Transverse colon (tissue), 4 donors: Measurements from ENCODE around the gene ENAH. TPM values are rescaled to one million over a fixed set of nuclear protein-coding genes. Genes with fewer than 3 reads are reported as not detected.

ENCODE experiments used
- DNase-seq: peaks from one replicate; pipeline ENCODE4 v3.0.0-alpha.2; 2019
- H3K27ac ChIP-seq, 4 donors: fragments of 200-600 bp; sonication (generic); 2 replicates each; pipeline ENCODE4 v1.5.1; 2016 to 2018; ENCODE audit warnings: inconsistent platforms in 4 of 4
- H3K27me3 ChIP-seq: fragments of 200-600 bp; sonication (generic); 2 replicates; pipeline ENCODE4 v1.5.1; 2017; ENCODE audit warnings: inconsistent platforms
- H3K36me3 ChIP-seq, 4 donors: fragments of 200-600 bp; sonication (generic); 2 replicates each; pipeline ENCODE4 v1.5.1; 2017 to 2019; ENCODE audit warnings: inconsistent platforms in 4 of 4
- H3K4me1 ChIP-seq, 4 donors: fragments of 200-600 bp; sonication (generic); 2 replicates each; pipeline ENCODE4 v1.5.1; 2017 to 2020; ENCODE audit warnings: inconsistent platforms in 4 of 4
- H3K4me3 ChIP-seq, 4 donors: fragments of 200-600 bp; sonication (generic); 1 replicate in 1 of 4; 2 replicates in 3 of 4; pipeline versions ENCODE4 v1.5.1 to v1.6.1; 2017 to 2019; ENCODE audit warnings: inconsistent platforms in 4 of 4
- H3K9me3 ChIP-seq, 2 donors: fragments of 200-600 bp; sonication (generic); 2 replicates each; pipeline ENCODE4 v1.5.1; 2017 to 2019; ENCODE audit warnings: inconsistent platforms in 2 of 2
- EP300 ChIP-seq: sonication (generic); formaldehyde crosslinking; IDR thresholded peaks from one replicate; pipeline ENCODE4 v1.6.1; 2017; ENCODE audit warnings: antibody characterized with exemption, low read depth
- POLR2A ChIP-seq: fragments of 450-650 bp; IDR thresholded peaks from one replicate; pipeline ENCODE4 v1.6.1; 2016; ENCODE audit warnings: antibody characterized with exemption, mild to moderate bottlenecking, moderate library complexity
- POLR2AphosphoS5 ChIP-seq, 3 donors: sonication (generic); formaldehyde crosslinking; IDR thresholded peaks; one replicate each; pipeline ENCODE4 v1.6.1; 2016; ENCODE audit warnings: antibody characterized with exemption in 3 of 3
- WGBS, 2 donors: methylation state at CpG; one replicate each; pipeline ENCODE4 v1.1.5; 2018; ENCODE audit warnings: low coverage in 1 of 2; 5-methylcytosine and 5-hydroxymethylcytosine counted together
- in situ Hi-C, 4 donors: fragments of 200-750 bp; cut with MboI; loops; one replicate each; pipeline versions ENCODE4 v1.15.0 to v1.15.1; 2017; ENCODE audit warnings: low sequenced_read_pairs in 3 of 4, low pct_ligation_motif_present in 1 of 4, low pct_unique_long_range_greater_than_20kb in 1 of 4
- intact Hi-C: fragments of 100-400 bp; cut with DNase I; formaldehyde crosslinking; loops from one replicate; pipeline ENCODE4 v1.15.1; 2023; ENCODE audit warnings: low total_unique reads
- total RNA-seq, 4 donors: library from RNA; depleted of rRNA; stranded (reverse); fragments of >200 nt; gene quantifications; one replicate each; pipeline ENCODE4 v1.1.0, GENCODE V29; 2016
- TF ChIP-seq, protein P1 (sequence below), 5 experiments: fragments of 200-600 bp in 3 of 5; fragments of 450-650 bp in 2 of 5; sonication (generic) in 3 of 5; IDR thresholded peaks; 1 replicate in 2 of 5; 2 replicates in 3 of 5; pipeline ENCODE4 v1.5.1; 2016 to 2017; ENCODE audit warnings: antibody characterized with exemption in 5 of 5, inconsistent platforms in 3 of 5, mild to moderate bottlenecking in 2 of 5, moderate library complexity in 1 of 5

Gene ENAH
- total RNA-seq, 4 donors from 2014 or later: 14.7 to 140 (median 33.9) TPM

DNA sequence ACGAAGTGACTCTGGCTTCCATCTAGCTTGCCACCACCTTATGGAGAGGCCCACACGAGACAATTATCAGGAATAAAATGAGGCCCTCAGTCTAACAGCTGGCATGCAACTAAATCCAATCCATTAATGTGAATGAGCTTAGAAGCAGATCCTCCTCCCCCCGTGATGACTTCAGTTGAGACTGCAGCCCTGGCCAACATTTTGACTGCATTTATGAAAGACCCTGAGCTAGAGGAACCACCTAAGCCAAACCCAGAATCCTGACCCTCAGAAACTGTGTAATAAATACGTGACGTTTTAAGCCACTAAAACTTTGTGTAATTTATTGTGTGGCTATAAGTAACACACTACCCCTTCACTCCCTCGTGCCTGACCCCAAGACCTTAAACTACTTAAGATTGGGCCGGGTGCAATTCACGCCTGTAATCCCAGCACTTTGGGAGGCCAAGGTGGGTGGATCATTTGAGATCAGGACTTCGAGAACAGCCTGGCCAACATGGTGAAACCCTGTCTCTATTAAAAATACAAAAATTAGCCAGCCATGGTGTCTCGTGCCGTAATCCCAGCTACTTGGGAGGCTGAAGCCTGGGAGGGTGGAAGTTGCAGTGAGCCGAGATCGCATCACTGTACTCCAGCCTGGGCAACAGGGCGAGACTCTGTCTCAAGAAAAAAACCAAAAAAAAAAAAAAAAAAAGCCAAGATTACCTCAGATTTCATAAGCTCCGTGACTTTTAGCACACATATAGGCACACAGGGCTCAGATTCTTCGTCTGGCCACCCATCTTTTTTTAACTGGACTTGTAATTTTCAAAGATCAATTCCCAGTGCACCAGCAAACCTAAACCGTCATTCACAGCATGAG lies 72.5 kb downstream of the ENAH start:
- 65 to 74% methylated on average over 15 to 17 of the region's 17 CpGs for WGBS, 2 donors
- peak overlapping the region in 2 of 4 donors; percentile 17 to 46 for H3K27ac ChIP-seq

DNA sequence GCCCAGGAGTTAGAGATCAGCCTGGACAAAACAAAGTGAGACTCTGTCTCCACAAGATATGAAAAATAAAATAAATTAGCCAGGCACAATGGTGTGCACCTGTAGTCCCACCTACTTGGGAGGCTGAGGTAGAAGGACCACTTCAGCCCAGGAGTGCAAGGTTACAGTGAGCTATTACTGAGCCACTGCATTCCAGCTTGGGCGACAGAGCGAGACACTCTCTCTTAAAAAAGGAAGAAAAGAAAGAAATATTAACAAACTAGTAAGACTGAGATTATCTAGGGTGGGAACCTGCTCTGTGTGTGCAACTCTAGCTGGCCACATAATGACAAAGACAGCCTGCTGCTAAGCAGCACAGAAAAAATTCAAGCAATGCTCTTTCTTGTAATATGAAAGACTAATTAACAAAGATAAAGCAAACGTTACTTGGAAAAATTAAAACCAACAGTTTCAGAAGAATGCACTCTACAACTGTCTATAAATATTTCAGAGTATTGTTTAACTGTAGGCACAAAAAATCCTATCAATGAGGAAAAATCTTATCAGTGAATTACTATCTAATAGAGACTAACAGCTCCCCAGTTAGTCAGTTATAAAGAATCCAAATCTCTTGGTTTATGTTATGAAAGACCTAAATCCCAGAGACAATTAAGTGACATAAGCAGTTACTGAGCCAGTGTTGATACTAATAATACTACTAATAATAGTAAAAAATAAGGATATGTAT lies 74.5 kb downstream of the ENAH start:
- Histone ChIP-seq H3K36me3 (no peaks in the 10 kb centered on the region), H3K4me1 (peaks cover 0 to 17% (median 1%) of the 10 kb centered on the region in 4 donors), H3K27ac (no peak overlapping the region), H3K4me3 (no peak overlapping the region), H3K27me3 (no peaks in the 10 kb centered on the region), H3K9me3 (no peaks in the 10 kb centered on the region)
- intact Hi-C loops (no loop called here), in situ Hi-C loops (no loop called here)
- TF ChIP-seq, protein P1, sequence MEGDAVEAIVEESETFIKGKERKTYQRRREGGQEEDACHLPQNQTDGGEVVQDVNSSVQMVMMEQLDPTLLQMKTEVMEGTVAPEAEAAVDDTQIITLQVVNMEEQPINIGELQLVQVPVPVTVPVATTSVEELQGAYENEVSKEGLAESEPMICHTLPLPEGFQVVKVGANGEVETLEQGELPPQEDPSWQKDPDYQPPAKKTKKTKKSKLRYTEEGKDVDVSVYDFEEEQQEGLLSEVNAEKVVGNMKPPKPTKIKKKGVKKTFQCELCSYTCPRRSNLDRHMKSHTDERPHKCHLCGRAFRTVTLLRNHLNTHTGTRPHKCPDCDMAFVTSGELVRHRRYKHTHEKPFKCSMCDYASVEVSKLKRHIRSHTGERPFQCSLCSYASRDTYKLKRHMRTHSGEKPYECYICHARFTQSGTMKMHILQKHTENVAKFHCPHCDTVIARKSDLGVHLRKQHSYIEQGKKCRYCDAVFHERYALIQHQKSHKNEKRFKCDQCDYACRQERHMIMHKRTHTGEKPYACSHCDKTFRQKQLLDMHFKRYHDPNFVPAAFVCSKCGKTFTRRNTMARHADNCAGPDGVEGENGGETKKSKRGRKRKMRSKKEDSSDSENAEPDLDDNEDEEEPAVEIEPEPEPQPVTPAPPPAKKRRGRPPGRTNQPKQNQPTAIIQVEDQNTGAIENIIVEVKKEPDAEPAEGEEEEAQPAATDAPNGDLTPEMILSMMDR (IDR thresholded peaks at IDR 0.05): no peak
- TF ChIP-seq EP300 (no peak), POLR2A (no peak), POLR2AphosphoS5 (IDR thresholded peaks at IDR 0.05) (no peak)
- DNase-seq: no peak
- 49 to 50% methylated on average over 3 of the region's 3 CpGs for WGBS, 2 donors

More for the DNA sequence above, 72.5 kb downstream of the ENAH start:
- H3K4me1 ChIP-seq: peaks cover 0 to 17% (median 2%) of the 10 kb centered on the region in 4 donors
- no peaks in the 10 kb centered on the region for H3K9me3 ChIP-seq
- H3K4me3 ChIP-seq: no peak overlapping the region
- no peak for TF ChIP-seq POLR2A
- TF ChIP-seq, protein P1 (IDR thresholded peaks at IDR 0.05): no peak
- TF ChIP-seq POLR2AphosphoS5 (IDR thresholded peaks at IDR 0.05): no peak
- TF ChIP-seq EP300: no peak
- in situ Hi-C loops (no loop called here), intact Hi-C loops (no loop called here)
- no peaks in the 10 kb centered on the region for H3K36me3 ChIP-seq
- no peaks in the 10 kb centered on the region for H3K27me3 ChIP-seq
- no peak for DNase-seq

DNA sequence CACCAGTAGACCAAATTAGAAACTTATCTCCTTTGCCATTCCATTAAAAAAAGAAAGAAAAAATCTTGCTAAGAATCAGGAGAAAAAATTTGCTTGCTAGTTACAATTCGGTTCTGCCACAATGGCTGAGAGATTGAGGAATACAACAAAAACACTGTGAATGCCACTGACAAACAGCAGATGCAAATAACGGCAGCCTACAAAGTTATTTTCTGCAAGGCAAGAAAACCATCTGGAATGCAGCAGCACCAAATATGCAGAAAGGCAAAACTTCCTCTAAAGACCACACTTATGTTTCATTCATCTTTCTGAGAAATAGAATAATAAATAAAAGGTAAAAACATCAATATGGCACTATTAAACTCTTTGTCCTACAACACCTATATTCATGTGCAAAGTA lies 75.7 kb downstream of the ENAH start:
- in situ Hi-C loops: no loop called here
- no peaks in the 10 kb centered on the region for H3K27me3 ChIP-seq
- H3K4me3 ChIP-seq: no peak overlapping the region
- intact Hi-C loops: no loop called here
- H3K9me3 ChIP-seq: no peaks in the 10 kb centered on the region
- TF ChIP-seq EP300 (no peak), POLR2A (no peak), POLR2AphosphoS5 (IDR thresholded peaks at IDR 0.05) (no peak)
- TF ChIP-seq, protein P1 (IDR thresholded peaks at IDR 0.05): no peak
- H3K4me1 ChIP-seq: peaks cover 0 to 17% (median 1%) of the 10 kb centered on the region in 4 donors
- H3K27ac ChIP-seq: no peak overlapping the region
- DNase-seq: no peak
- H3K36me3 ChIP-seq: no peaks in the 10 kb centered on the region
- WGBS, 2 donors: 50 to 65% methylated on average over 2 of the region's 2 CpGs

DNA sequence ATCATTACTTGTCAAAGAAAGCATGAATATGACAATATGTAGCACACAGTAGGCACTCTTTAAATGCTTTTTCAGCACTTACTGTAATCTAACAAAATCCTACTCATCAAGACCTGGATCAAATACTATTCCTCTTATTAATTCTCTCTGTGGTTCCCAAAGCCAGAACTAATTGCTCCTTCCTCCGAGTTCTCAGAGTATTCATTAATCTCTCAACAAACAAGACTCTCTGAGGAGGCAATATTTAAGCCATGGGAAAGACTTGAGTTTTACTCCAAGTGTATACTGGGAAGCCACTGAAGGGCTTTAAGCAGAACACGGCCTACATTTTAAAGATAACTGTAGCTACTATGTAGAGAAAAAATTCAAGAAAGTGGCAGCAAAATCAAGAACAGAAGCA lies 79.7 kb downstream of the ENAH start:
- peaks cover 0 to 1% (median 0%) of the 10 kb centered on the region in 4 donors for H3K4me1 ChIP-seq
- 64 to 74% methylated on average over 2 of the region's 2 CpGs for WGBS, 2 donors
- intact Hi-C loops (no loop called here), in situ Hi-C loops (no loop called here)
- H3K27ac ChIP-seq: no peak overlapping the region
- no peaks in the 10 kb centered on the region for H3K9me3 ChIP-seq
- DNase-seq: no peak
- H3K27me3 ChIP-seq: no peaks in the 10 kb centered on the region
- no peak overlapping the region for H3K4me3 ChIP-seq
- TF ChIP-seq EP300 (no peak), POLR2A (no peak), POLR2AphosphoS5 (IDR thresholded peaks at IDR 0.05) (no peak)
- TF ChIP-seq, protein P1 (IDR thresholded peaks at IDR 0.05): no peak
- no peaks in the 10 kb centered on the region for H3K36me3 ChIP-seq
